Kidney glomerular epithelial cell (primary cell): Measurements from ENCODE around the gene PKD2L1.
"Not testable (repeated sequence)": the region's sequence is repeated elsewhere in the genome, so short reads cannot be mapped to it uniquely, and the experiment has no call there.

ENCODE experiments used
- DNase-seq: peaks from one replicate; lab custom pipeline; 2025; lab: John Stamatoyannopoulos, UW

The PKD2L1 gene

DNA sequence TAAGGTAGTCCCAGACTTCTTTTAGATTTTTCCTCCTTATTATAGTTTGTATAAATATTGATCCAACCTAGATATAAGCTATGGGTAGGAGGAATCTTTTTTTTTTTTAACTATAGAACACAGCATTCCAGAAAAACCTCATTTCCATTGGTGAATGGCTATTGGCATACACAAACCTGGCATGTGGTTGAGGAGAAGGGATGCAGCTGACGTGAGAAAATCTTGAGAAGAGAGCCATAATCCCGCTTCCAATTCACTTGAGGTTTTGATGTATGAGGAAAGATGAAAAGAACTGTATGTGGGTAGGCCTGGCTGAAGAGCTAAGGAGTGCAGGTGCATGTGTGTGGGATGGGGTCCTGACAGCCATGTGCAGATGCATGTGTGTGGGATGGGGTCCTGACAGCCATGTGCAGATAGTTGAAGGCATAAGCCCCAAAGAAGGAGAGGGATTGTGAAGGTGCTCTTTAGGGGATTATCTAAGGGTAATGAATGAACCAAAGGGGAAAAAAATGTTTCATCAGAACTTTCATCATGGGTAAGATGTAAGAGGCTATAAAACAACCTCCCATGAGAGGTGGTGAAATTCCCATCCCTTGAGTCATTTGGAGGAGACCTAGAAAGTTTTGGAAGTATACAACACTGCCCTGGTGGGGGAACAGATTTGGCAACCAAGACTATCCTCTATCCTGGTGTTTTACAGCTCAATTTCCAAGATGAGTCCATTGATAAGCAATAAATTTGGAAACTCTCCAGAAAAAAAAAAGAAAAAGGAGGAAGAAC lies 3.8 kb upstream of the PKD2L1 start:
- DNase-seq = no peak

DNA sequence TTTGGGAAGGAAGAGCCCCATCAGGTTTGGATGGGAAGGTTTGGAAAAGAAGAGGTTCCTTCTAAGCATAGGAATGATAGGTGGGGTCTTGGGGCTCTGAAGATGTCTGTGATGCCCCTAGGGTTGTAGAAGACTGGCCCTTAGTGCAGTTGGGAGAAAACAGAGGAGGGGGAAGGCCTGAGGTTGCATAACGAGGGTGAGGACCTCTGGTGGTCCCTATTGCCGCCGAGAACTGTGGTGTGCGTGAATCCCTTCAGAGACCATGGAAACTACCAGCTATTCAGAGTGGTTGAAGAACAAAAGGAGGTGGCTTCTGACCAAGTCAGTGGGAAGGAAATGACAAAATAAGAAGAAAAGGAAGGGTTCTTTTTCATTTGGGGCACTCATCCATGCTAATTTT lies 3.1 kb upstream of the PKD2L1 start:
- DNase-seq = no peak

- DNase-seq = no peak
Measured at GRCh38 chr10:100328198-100328597, 1.8 kb downstream of the PKD2L1 start.

DNA sequence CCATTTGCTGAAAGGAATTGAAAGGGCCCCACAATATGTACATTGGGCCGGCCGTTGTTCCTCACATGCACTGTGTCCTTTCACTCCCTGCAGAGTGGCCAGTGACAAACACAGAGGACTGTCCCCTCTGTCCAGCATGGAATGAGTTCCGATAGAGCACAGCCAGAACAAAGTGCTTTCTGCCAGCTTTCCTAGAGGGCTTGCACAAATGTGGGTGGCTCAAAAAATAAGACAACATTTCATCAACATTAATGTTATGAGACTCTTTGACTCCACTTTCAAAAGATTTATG lies 2.4 kb downstream of the PKD2L1 start:
- no peak for DNase-seq

GRCh38 chr10:100327007-100327717 lies 2.9 kb downstream of the PKD2L1 start:
- no peak for DNase-seq

GRCh38 chr10:100325158-100325557 lies 4.9 kb downstream of the PKD2L1 start:
- no peak for DNase-seq

- no peak for DNase-seq
Measured at GRCh38 chr10:100319707-100320402, 10.2 kb downstream of the PKD2L1 start.

- no peak for DNase-seq
Measured at GRCh38 chr10:100318207-100318606, 11.8 kb downstream of the PKD2L1 start.

- DNase-seq = no peak
Measured at GRCh38 chr10:100315615-100316014, 14.4 kb downstream of the PKD2L1 start.

- no peak for DNase-seq
Measured at GRCh38 chr10:100311298-100311697, 18.7 kb downstream of the PKD2L1 start.

DNA sequence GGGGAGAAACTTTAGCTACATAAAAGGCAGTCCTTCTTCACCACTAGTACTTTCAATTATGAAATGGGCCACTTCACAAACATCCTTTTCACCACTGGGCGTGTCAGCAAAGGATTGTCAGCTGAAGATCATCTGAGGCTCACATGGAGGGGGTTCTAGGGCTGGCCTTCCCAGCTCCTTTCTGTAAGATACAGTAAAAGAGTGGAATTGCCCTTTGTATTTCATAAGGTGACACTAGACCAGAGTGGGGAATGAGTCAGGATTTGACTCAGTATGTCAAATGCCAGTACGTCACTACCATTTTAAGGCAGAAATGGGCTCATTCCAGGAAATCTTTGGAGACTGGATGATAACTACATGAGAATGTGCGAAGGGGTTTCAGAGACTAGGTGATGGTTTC lies 22.3 kb downstream of the PKD2L1 start:
- no peak for DNase-seq

DNA sequence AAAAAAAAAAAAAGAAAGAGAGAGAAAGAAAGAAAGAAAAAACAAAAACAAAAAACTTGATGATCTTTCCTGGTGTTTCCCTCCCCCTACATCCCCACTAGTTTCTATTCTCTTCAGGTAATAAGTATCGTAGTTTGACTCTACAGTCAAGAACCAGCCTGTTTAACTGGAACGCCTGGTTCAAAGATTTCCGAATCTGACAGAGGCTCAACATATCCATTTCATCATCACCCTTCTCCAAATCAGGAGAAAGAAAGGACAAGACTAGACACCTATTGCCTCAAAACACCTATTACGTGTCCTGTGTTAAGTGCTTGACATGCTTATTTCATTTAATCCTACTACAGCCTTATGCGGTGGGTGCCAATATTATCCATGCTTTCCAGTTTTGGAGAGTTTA lies 23.2 kb downstream of the PKD2L1 start:
- DNase-seq = no peak

DNA sequence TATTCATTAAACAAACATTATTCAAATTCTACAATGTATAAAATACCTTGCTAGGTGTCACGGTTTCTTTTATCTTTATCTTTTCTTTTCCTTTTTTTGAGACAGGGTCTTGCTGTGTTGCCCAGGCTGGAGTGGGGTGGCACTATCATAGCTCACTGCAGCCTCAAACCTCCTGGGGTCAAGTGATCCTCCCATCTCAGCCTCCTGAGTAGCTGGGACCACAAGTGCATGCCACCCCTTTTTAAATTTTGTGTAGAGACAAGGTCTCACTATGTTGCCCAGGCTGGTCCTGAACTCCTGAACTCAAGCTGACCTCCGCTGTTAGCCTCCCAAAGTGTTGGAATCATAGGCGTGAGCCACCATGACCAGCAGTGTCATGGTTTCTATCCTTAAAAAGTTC lies 25.6 kb downstream of the PKD2L1 start:
- DNase-seq = no peak

- no peak for DNase-seq
Measured at GRCh38 chr10:100303724-100304319, 26.2 kb downstream of the PKD2L1 start.

DNA sequence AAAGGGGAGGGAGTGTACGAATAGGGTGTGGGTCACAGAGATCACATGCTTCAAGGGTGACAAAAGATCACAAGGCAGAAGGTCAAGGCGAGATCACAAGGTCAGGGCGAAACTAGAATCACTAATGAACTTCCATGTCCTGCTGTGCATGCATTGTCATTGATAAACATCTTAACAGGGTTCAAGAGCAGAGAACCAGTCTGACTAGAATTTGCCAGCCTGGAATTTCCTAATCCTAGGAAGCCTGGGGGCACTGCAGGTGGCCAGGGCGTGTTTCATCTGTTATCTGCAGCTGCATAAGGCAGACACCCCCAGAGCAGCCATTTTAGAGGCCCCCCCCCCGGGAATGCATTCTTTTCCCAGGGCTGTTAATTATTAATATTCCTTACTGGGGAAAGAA lies 28.9 kb downstream of the PKD2L1 start:
- DNase-seq = not testable (repeated sequence)

DNA sequence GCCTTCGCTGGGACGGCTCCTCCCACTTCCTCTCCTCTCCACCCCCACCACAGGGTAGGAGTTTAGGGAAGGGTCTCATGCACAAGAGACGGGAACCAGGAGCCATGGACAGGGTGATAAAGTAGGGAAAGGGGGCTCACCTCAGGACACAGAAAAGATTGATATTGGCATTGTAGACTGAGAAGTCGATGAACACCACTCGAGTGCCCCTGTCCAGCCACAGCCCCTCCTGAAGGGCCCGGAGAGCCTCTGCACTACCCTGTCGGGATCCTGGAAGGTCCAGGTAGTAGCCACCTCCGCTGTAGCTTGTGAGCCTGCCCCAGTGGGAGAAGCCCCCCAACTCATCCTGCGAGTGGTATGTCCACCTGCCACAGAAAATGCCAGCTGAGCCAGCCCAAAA lies 32.8 kb downstream of the PKD2L1 start:
- no peak for DNase-seq

DNA sequence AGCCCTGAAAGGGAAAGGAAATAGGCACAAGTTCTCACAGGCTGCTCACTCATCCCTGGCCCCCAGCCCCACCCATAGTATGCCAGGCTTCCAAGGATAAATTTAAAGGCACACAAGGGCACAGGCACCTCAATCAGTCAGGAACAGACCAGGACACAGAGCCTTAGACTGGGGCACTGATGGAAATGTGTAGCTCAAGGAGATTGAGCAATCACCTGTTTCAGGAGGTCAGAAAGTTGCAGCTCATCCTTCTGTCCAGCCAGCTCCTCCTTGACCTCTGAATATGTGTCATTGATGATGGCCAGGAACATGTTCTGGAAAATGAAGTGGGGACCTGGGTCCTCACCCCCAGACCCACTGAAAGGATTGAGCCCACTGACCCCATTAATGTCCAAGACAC lies 37.0 kb downstream of the PKD2L1 start:
- DNase-seq = no peak

- DNase-seq = not testable (repeated sequence)
Measured at GRCh38 chr10:100292300-100292699, 37.7 kb downstream of the PKD2L1 start.

DNA sequence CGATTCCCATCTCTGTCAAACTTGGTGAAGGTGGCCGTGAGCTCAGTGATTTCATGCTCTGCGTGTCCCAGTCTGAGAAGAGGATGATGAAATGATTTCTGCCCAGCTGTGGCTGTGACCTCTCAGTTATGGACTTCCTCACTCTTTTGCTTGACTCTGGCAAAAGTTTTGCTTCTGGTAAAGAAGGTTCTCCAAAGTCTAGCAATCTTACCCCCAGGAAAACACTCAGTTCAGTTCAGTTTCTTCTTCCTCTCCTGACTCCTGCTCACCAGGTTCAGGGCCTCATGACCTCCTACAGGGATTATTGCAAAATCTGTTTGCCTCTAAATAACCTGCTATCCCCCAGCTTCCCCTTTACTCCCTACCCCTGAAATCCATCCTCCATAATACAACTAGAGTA lies 38.7 kb downstream of the PKD2L1 start:
- DNase-seq = no peak

GRCh38 chr10:100289641-100290040 lies 40.4 kb downstream of the PKD2L1 start:
- DNase-seq = no peak

DNA sequence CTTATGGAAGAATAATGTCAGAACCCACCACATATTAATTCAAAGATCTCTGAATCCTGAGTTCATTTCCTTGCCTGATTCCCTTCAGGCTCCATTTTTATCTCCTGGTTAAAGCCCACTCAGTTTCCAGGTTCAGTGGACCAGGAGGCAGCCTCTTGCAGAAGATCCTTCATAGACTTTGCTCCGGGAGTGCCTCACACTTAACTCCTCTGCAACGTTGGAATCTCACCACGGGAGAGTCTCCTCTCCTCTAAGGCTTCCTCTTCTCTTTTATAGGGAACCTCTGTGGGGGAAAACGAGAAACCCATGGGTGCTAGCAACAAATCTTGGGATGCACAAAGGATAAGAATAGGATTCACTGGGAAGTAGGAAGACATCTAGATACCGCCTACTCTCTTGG lies 41.8 kb downstream of the PKD2L1 start:
- DNase-seq = no peak

- no peak for DNase-seq
Measured at GRCh38 chr10:100287756-100288155, 42.3 kb downstream of the PKD2L1 start.
